ENCODE data around the gene ADCY2.

ADCY2 gene

GRCh38 chr5:7753596-7753995, 357.7 kb downstream of the ADCY2 start:
- DNase-seq, result no peak

GRCh38 chr5:7754490-7754889, 358.6 kb downstream of the ADCY2 start:
- DNase-seq, result no peak

GRCh38 chr5:7754997-7755596, 359.2 kb downstream of the ADCY2 start:
- DNase-seq, result no peak

- DNase-seq, result no peak
These were observed 360.0 kb downstream of the ADCY2 start for GRCh38 chr5:7755958-7756357.

- DNase-seq, result no peak
These were observed 360.5 kb downstream of the ADCY2 start for GRCh38 chr5:7756453-7756852.

GRCh38 chr5:7759257-7759871, 363.4 kb downstream of the ADCY2 start:
- DNase-seq, result no peak

- no peak for DNase-seq
These were observed 364.1 kb downstream of the ADCY2 start for GRCh38 chr5:7759951-7760580.

GRCh38 chr5:7762267-7762666, 366.3 kb downstream of the ADCY2 start:
- DNase-seq, result no peak

GRCh38 chr5:7763621-7764072, 367.7 kb downstream of the ADCY2 start:
- no peak for DNase-seq

GRCh38 chr5:7764452-7764851, 368.5 kb downstream of the ADCY2 start:
- DNase-seq, result no peak

- no peak for DNase-seq
These were observed 374.5 kb downstream of the ADCY2 start for GRCh38 chr5:7770436-7770835.

GRCh38 chr5:7772141-7772540, 376.2 kb downstream of the ADCY2 start:
- DNase-seq, result no peak

GRCh38 chr5:7773178-7773577, 377.2 kb downstream of the ADCY2 start:
- no peak for DNase-seq

- no peak for DNase-seq
These were observed 380.5 kb downstream of the ADCY2 start for GRCh38 chr5:7776442-7776841.

GRCh38 chr5:7779019-7780005, 383.4 kb downstream of the ADCY2 start:
- no peak for DNase-seq

GRCh38 chr5:7781899-7782298, 386.0 kb downstream of the ADCY2 start:
- DNase-seq, result no peak

- no peak for DNase-seq
These were observed 388.9 kb downstream of the ADCY2 start for GRCh38 chr5:7784683-7785380.

- DNase-seq, result no peak
These were observed 391.8 kb downstream of the ADCY2 start for GRCh38 chr5:7787770-7788169.

GRCh38 chr5:7789567-7789966, 393.6 kb downstream of the ADCY2 start:
- no peak for DNase-seq

GRCh38 chr5:7793895-7794294, 398.0 kb downstream of the ADCY2 start:
- DNase-seq, result no peak

- no peak for DNase-seq
These were observed 398.4 kb downstream of the ADCY2 start for GRCh38 chr5:7794311-7794710.

GRCh38 chr5:7794823-7795222, 398.9 kb downstream of the ADCY2 start:
- DNase-seq, result no peak

GRCh38 chr5:7795306-7795705, 399.4 kb downstream of the ADCY2 start:
- no peak for DNase-seq
